ENCODE measurements around the gene ANKRD40.

DNA sequence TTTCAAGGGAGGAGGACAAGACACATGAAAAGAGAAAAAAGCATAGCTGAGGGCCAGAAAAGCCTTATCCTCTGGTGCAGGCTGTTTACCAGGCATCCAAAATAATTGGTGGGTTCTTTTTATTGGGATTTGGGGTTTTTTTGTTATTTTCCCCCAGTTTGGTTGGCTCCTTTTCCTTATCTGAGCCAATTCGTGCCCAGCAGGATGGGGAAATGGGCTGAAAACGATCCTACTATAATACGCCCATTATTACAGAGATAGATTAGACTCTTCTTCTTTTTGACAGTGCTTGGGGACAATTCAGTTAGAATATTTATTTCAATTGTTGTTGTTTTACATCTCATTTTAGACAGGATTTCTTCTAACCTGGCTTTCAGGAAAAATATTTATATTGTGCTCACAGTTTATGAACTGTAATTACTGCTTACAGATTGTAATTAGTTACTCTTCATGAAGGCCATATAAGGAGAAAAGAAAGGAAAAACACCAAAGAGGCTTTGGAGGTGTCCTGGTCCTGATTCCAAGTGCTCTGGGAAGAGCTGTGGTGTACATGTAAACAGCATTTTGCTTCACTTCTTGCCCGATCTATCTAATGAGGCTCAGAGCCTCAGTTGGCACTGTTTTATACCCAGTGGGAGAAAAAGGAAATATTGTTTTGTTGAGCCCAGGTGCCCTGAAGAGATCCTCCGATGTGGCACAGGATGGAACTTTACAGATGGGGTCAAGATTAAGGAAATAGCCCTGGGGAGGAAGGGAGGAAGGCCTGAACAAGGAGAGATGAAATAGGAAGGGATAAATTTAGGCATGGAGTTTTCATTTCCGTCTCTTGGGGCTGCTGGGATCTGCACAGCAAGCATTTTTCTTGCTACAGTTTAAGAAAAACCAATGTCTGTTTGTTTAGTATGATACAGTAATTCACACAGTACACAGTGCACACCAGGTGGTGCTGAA is 611 bp upstream of the ANKRD40 start:
- TF ChIP-seq, protein P1, sequence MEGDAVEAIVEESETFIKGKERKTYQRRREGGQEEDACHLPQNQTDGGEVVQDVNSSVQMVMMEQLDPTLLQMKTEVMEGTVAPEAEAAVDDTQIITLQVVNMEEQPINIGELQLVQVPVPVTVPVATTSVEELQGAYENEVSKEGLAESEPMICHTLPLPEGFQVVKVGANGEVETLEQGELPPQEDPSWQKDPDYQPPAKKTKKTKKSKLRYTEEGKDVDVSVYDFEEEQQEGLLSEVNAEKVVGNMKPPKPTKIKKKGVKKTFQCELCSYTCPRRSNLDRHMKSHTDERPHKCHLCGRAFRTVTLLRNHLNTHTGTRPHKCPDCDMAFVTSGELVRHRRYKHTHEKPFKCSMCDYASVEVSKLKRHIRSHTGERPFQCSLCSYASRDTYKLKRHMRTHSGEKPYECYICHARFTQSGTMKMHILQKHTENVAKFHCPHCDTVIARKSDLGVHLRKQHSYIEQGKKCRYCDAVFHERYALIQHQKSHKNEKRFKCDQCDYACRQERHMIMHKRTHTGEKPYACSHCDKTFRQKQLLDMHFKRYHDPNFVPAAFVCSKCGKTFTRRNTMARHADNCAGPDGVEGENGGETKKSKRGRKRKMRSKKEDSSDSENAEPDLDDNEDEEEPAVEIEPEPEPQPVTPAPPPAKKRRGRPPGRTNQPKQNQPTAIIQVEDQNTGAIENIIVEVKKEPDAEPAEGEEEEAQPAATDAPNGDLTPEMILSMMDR (IDR thresholded peaks at IDR 0.05) = no peak
- no peak for TF ChIP-seq POLR2A (IDR thresholded peaks at IDR 0.05)
